WTC11 (cell line): Measurements from ENCODE around the gene LRRC38.
A peak's percentile ranks its signal among the peaks of the same experiment; 100 is the strongest.

Experiments used
- AFF4 ChIP-seq: sonication (generic); formaldehyde crosslinking; IDR thresholded peaks from 2 replicates; pipeline ENCODE4 v1.8.1; 2023; ENCODE audit warnings: mild to moderate bottlenecking, missing genetic modification reagents, borderline replicate concordance
- ATF3 ChIP-seq: sonication (generic); formaldehyde crosslinking; conservative IDR thresholded peaks from 2 replicates; pipeline ENCODE4 v1.8.1; 2022; ENCODE audit warnings: mild to moderate bottlenecking, missing genetic modification reagents
- CREB1 ChIP-seq: sonication (generic); formaldehyde crosslinking; IDR thresholded peaks from 2 replicates; pipeline ENCODE4 v1.8.0; 2023; ENCODE audit warnings: mild to moderate bottlenecking, missing genetic modification reagents
- CTCF ChIP-seq: fragments of 200-600 bp; IDR thresholded peaks from 2 replicates; pipeline ENCODE4 v1.8.0; 2022; ENCODE audit warnings: antibody characterized with exemption
- E2F1 ChIP-seq: sonication (generic); formaldehyde crosslinking; IDR thresholded peaks from 2 replicates; pipeline ENCODE4 v1.8.0; 2022; ENCODE audit warnings: mild to moderate bottlenecking, missing genetic modification reagents
- E2F4 ChIP-seq: sonication (generic); formaldehyde crosslinking; IDR thresholded peaks from 2 replicates; pipeline ENCODE4 v1.8.1; 2022; ENCODE audit warnings: low read depth, mild to moderate bottlenecking, moderate library complexity, missing genetic modification reagents, borderline replicate concordance
- GRHL2 ChIP-seq: fragments of 250-450 bp; sonication (Bioruptor Pico); IDR thresholded peaks from 2 replicates; pipeline ENCODE4 v1.8.0; 2022; ENCODE audit warnings: mild to moderate bottlenecking, moderate library complexity; ENCODE audit not compliant: insufficient replicate concordance, severe bottlenecking
- IRF1 ChIP-seq: sonication (generic); formaldehyde crosslinking; IDR thresholded peaks from 2 replicates; pipeline ENCODE4 v1.8.0; 2023; ENCODE audit warnings: missing genetic modification reagents
- SP1 ChIP-seq: sonication (generic); formaldehyde crosslinking; conservative IDR thresholded peaks from 2 replicates; pipeline ENCODE4 v1.8.1; 2022; ENCODE audit warnings: missing genetic modification reagents
- TCF7 ChIP-seq: sonication (generic); formaldehyde crosslinking; IDR thresholded peaks from 2 replicates; pipeline ENCODE4 v1.8.0; 2022; ENCODE audit warnings: mild to moderate bottlenecking, low read depth, missing genetic modification reagents, moderate library complexity
- TEAD4 ChIP-seq: sonication (generic); formaldehyde crosslinking; IDR thresholded peaks from 2 replicates; pipeline ENCODE4 v1.8.0; 2022; ENCODE audit warnings: mild to moderate bottlenecking, missing genetic modification reagents
- USF2 ChIP-seq: sonication (generic); formaldehyde crosslinking; IDR thresholded peaks from 2 replicates; pipeline ENCODE4 v1.8.1; 2023; ENCODE audit warnings: mild to moderate bottlenecking, missing genetic modification reagents, moderate library complexity
- ZNF317 ChIP-seq: sonication (generic); formaldehyde crosslinking; IDR thresholded peaks from 2 replicates; pipeline ENCODE4 v1.8.1; 2023; ENCODE audit warnings: low read depth, mild to moderate bottlenecking, moderate library complexity, missing genetic modification reagents, borderline replicate concordance
- ZSCAN18 ChIP-seq: fragments of 250-450 bp; sonication (Bioruptor Pico); IDR thresholded peaks from 2 replicates; pipeline ENCODE4 v2.1.2; 2022; ENCODE audit warnings: mild to moderate bottlenecking, moderate library complexity

- TF ChIP-seq CREB1 (CRISPR knock-in tag) (no peak), CTCF (peak; percentile 43; the same call in 1 of the 2 replicates), E2F1 (no peak), ATF3 (CRISPR knock-in tag) (no peak), SP1 (CRISPR knock-in tag) (no peak), USF2 (CRISPR knock-in tag) (no peak), TCF7 (CRISPR knock-in tag) (no peak), TEAD4 (CRISPR knock-in tag) (no peak), ZNF317 (CRISPR knock-in tag) (no peak), IRF1 (no peak), AFF4 (CRISPR knock-in tag) (no peak), ZSCAN18 (CRISPR knock-in tag) (no peak), E2F4 (CRISPR knock-in tag) (no peak), GRHL2 (no peak)
Measured at GRCh38 chr1:13517193-13517812, 3.5 kb upstream of the LRRC38 start.
